Sigmoid colon (tissue), 7 donors: ENCODE results near the gene SMYD3. TPM values are rescaled to one million over a fixed set of nuclear protein-coding genes. Genes with fewer than 3 reads are reported as not detected.

Experiments used
- DNase-seq: peaks from one replicate; pipeline ENCODE4 v3.0.0-alpha.2; 2019
- H3K27ac ChIP-seq, 4 donors: fragments of 200-600 bp; sonication (generic); one replicate each; pipeline ENCODE4 v1.5.1; 2016 to 2019; ENCODE audit warnings: mild to moderate bottlenecking in 1 of 4
- H3K27me3 ChIP-seq, 3 donors: fragments of 200-600 bp; sonication (generic); one replicate each; pipeline ENCODE4 v1.5.1; 2019; ENCODE audit warnings: mild to moderate bottlenecking in 1 of 3
- H3K36me3 ChIP-seq, 4 donors: fragments of 200-600 bp; sonication (generic); one replicate each; pipeline ENCODE4 v1.5.1; 2016 to 2019
- H3K4me1 ChIP-seq, 4 donors: fragments of 200-600 bp; sonication (generic); one replicate each; pipeline ENCODE4 v1.5.1; 2017 to 2019
- H3K4me3 ChIP-seq, 4 donors: fragments of 200-600 bp; sonication (generic); one replicate each; pipeline ENCODE4 v1.5.1; 2017 to 2019; ENCODE audit warnings: mild to moderate bottlenecking in 2 of 4, moderate library complexity in 1 of 4
- H3K9me3 ChIP-seq, 4 donors: fragments of 200-600 bp in 3 of 4; sonication (generic) in 3 of 4; one replicate each; pipeline versions ENCODE4 v1.5.1 to v1.6.1; 2013 to 2019
- EP300 ChIP-seq, 4 donors: sonication (generic); formaldehyde crosslinking; IDR thresholded peaks; one replicate each; pipeline ENCODE4 v1.6.1; 2017; ENCODE audit warnings: antibody characterized with exemption in 4 of 4
- POLR2A ChIP-seq, 2 donors: fragments of 450-650 bp; IDR thresholded peaks; one replicate each; pipeline ENCODE4 v1.6.1; 2016; ENCODE audit warnings: antibody characterized with exemption in 2 of 2, mild to moderate bottlenecking in 2 of 2, moderate library complexity in 2 of 2
- POLR2AphosphoS5 ChIP-seq, 4 donors: sonication (generic); formaldehyde crosslinking; IDR thresholded peaks; one replicate each; pipeline ENCODE4 v1.6.1; 2017; ENCODE audit warnings: antibody characterized with exemption in 4 of 4
- WGBS, 2 donors: extraction: QIAGEN DNeasy Blood & Tissue Kit; methylation state at CpG; one replicate each; pipeline ENCODE4 v1.1.7; 2013; 5-methylcytosine and 5-hydroxymethylcytosine counted together
- intact Hi-C: fragments of 100-400 bp; cut with DNase I; formaldehyde crosslinking; loops from one replicate; pipeline ENCODE4 v1.15.1; 2023
- polyA plus RNA-seq, 3 donors: library from polyadenylated mRNA; stranded (reverse); fragments of 200-250 nt; gene quantifications; one replicate each; pipeline ENCODE4 v1.2.3, GENCODE V29; 2013
- total RNA-seq, 4 donors: library from RNA; depleted of rRNA; stranded (reverse); fragments of >200 nt; gene quantifications; one replicate each; pipeline ENCODE4 v1.1.0, GENCODE V29; 2016
- TF ChIP-seq, protein P1 (sequence below), 4 experiments: fragments of 450-650 bp in 3 of 4; fragments of 200-600 bp in 1 of 4; IDR thresholded peaks; one replicate each; pipeline ENCODE4 v1.5.1; 2016 to 2019; ENCODE audit warnings: antibody characterized with exemption in 4 of 4, mild to moderate bottlenecking in 3 of 4, moderate library complexity in 2 of 4
- donor health status: healthy with polysubstance abuse.
- donor health status: Bipolar disorder and iron deficiency.
- donor health status: healthy.

The SMYD3 gene
- total and polyA plus RNA-seq, 7 donors: 8.7 to 23.8 (median 17.1) TPM

DNA sequence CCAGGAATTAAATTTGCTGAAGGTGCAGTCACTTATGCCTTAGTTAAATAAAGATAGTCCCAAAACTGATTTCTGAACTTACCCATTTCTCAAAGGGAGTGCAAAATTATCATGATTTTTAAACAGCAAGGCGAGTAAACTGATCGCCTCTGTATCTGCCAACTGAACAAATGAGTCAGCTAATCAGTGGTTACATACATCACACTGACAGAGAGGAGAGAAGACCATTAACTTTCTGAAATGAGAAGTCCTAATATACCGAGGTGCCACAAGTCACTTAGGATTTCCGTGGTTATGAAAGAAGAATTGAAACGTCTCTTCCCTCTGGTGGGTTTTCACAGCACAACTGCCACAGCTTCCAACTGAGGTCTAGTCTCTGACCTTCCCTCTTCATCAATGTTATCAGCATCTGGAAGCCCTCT is 400.7 kb downstream of the SMYD3 start:
- no peaks in the 10 kb centered on the region for H3K27me3 ChIP-seq
- H3K4me3 ChIP-seq: no peak overlapping the region
- WGBS, 2 donors: 61 to 88% methylated on average over 5 of the region's 5 CpGs
- peaks cover 0 to 26% (median 11%) of the 10 kb centered on the region in 4 donors for H3K4me1 ChIP-seq
- intact Hi-C loops: no loop called here
- TF ChIP-seq POLR2AphosphoS5 (IDR thresholded peaks at IDR 0.05) (no peak), POLR2A (IDR thresholded peaks at IDR 0.05) (no peak), EP300 (IDR thresholded peaks at IDR 0.05) (no peak)
- TF ChIP-seq, protein P1, sequence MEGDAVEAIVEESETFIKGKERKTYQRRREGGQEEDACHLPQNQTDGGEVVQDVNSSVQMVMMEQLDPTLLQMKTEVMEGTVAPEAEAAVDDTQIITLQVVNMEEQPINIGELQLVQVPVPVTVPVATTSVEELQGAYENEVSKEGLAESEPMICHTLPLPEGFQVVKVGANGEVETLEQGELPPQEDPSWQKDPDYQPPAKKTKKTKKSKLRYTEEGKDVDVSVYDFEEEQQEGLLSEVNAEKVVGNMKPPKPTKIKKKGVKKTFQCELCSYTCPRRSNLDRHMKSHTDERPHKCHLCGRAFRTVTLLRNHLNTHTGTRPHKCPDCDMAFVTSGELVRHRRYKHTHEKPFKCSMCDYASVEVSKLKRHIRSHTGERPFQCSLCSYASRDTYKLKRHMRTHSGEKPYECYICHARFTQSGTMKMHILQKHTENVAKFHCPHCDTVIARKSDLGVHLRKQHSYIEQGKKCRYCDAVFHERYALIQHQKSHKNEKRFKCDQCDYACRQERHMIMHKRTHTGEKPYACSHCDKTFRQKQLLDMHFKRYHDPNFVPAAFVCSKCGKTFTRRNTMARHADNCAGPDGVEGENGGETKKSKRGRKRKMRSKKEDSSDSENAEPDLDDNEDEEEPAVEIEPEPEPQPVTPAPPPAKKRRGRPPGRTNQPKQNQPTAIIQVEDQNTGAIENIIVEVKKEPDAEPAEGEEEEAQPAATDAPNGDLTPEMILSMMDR (IDR thresholded peaks at IDR 0.05): no peak
- H3K36me3 ChIP-seq: no peaks in the 10 kb centered on the region
- no peaks in the 10 kb centered on the region for H3K9me3 ChIP-seq
- DNase-seq: no peak
- H3K27ac ChIP-seq: no peak overlapping the region

DNA sequence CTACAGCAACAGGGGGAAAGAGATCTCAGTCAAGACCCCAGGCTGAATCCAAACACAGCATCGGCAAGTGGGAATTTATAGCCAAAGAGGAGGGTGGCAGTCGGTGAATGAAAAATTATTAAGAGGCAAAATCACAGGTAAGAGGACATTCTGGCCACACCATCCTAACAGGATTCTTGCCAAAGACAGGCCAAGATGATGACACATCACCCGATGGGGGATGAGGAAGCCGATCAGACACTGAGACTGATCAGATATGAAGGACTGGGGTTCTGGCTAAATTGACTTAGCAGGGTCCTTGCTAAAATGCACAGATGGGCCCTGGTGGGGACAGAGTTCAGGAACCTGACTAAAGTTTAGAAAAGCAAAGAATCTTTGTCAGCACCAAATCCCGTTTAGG is 402.2 kb downstream of the SMYD3 start:
- H3K4me3 ChIP-seq: no peak overlapping the region
- 91 to 95% methylated on average over 5 of the region's 5 CpGs for WGBS, 2 donors
- no peak for DNase-seq
- no peak overlapping the region for H3K27ac ChIP-seq
- intact Hi-C loops: no loop called here
- H3K4me1 ChIP-seq: peaks cover 0 to 11% (median 4%) of the 10 kb centered on the region in 4 donors
- TF ChIP-seq EP300 (IDR thresholded peaks at IDR 0.05): no peak
- TF ChIP-seq, protein P1 (IDR thresholded peaks at IDR 0.05): no peak
- TF ChIP-seq POLR2AphosphoS5 (IDR thresholded peaks at IDR 0.05): no peak
- no peak for TF ChIP-seq POLR2A (IDR thresholded peaks at IDR 0.05)
- H3K36me3 ChIP-seq: no peaks in the 10 kb centered on the region
- H3K9me3 ChIP-seq: no peaks in the 10 kb centered on the region
- no peaks in the 10 kb centered on the region for H3K27me3 ChIP-seq

DNA sequence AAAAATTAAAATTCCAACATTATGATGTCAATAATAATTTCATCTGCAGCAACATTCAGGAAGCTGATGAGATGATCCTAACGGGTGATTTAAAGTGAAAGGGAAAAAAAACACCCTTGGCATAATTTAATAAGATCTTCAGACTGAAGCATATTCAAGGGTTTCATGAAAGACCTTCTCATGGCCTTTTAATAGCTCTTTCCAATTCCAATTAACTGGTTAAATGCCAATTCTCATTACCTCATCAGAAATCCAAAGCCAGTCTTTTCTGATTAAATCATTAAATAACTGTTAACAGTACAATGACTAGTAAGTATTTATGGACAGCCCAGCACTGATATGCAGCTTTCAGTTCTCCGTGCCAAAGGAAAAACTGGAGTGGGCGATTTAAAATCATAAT is 407.5 kb downstream of the SMYD3 start:
- TF ChIP-seq POLR2A (IDR thresholded peaks at IDR 0.05) (no peak), POLR2AphosphoS5 (IDR thresholded peaks at IDR 0.05) (no peak), EP300 (IDR thresholded peaks at IDR 0.05) (no peak)
- TF ChIP-seq, protein P1 (IDR thresholded peaks at IDR 0.05): no peak
- Histone ChIP-seq H3K27ac (no peak overlapping the region), H3K9me3 (no peaks in the 10 kb centered on the region), H3K27me3 (no peaks in the 10 kb centered on the region), H3K4me3 (no peak overlapping the region), H3K4me1 (peaks cover 0 to 11% (median 4%) of the 10 kb centered on the region in 4 donors), H3K36me3 (no peaks in the 10 kb centered on the region)
- 86 to 93% methylated on average over 3 of the region's 3 CpGs for WGBS, 2 donors
- DNase-seq: no peak
- intact Hi-C loops: no loop called here

DNA sequence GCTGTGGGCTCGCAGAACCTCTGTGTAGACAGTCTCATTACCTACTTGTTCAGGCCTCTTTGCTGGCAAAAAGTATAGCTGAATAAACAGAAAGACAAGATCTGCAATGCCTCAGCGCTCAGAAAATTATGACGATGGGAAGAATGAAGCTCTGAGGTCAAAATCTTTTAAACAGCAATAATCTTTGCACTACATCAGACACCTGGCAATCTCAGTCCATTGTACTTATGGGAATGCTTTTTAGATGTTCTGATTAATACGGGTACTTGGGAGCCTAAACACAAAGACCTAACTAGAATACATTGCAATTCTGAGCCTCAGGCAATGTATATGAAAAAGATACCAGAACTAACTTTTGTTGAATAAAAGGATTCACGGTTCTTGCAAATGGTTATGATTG is 410.7 kb downstream of the SMYD3 start:
- TF ChIP-seq POLR2A (IDR thresholded peaks at IDR 0.05) (no peak), POLR2AphosphoS5 (IDR thresholded peaks at IDR 0.05) (no peak), EP300 (IDR thresholded peaks at IDR 0.05) (no peak)
- TF ChIP-seq, protein P1 (IDR thresholded peaks at IDR 0.05): no peak
- H3K36me3 ChIP-seq: no peaks in the 10 kb centered on the region
- 89 to 92% methylated on average over 5 of the region's 5 CpGs for WGBS, 2 donors
- H3K27ac ChIP-seq: no peak overlapping the region
- H3K4me3 ChIP-seq: no peak overlapping the region
- H3K4me1 ChIP-seq: peaks cover 0 to 11% (median 5%) of the 10 kb centered on the region in 4 donors
- H3K27me3 ChIP-seq: no peaks in the 10 kb centered on the region
- DNase-seq: no peak
- no peaks in the 10 kb centered on the region for H3K9me3 ChIP-seq
- intact Hi-C loops: no loop called here

DNA sequence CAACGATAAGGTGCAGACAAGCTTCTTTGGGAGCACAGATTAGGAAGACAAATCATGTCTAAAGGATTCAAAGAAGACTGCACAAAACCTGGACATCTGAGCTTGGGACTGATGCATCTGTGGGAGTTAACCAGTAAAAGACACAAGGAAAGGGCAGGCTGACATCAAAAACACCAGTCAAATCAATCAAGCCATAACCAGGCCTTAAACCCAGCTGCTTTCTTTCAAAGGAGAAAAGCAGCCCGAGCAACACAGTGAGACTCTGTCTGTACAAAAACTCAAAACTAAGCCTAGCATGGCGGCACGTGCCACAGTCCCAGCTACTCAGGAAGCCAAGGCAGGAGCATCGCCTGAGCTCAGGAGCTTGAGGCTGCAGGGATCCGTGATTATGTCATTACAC is 411.6 kb downstream of the SMYD3 start:
- intact Hi-C loops: no loop called here
- no peak for DNase-seq
- no peaks in the 10 kb centered on the region for H3K27me3 ChIP-seq
- H3K27ac ChIP-seq: no peak overlapping the region
- TF ChIP-seq POLR2A (IDR thresholded peaks at IDR 0.05) (no peak), EP300 (IDR thresholded peaks at IDR 0.05) (no peak), POLR2AphosphoS5 (IDR thresholded peaks at IDR 0.05) (no peak)
- TF ChIP-seq, protein P1 (IDR thresholded peaks at IDR 0.05): no peak
- no peaks in the 10 kb centered on the region for H3K36me3 ChIP-seq
- no peak overlapping the region for H3K4me3 ChIP-seq
- WGBS, 2 donors: 91 to 96% methylated on average over 6 of the region's 6 CpGs
- H3K4me1 ChIP-seq: peaks cover 0 to 11% (median 6%) of the 10 kb centered on the region in 4 donors
- no peaks in the 10 kb centered on the region for H3K9me3 ChIP-seq
